Sigmoid colon (tissue), 4 donors: Measurements from ENCODE around the gene P3H3.

Experiments used
- POLR2AphosphoS5 ChIP-seq, 4 donors: sonication (generic); formaldehyde crosslinking; IDR thresholded peaks; one replicate each; pipeline ENCODE4 v1.6.1; 2017; ENCODE audit warnings: antibody characterized with exemption in 4 of 4
- TF ChIP-seq, protein P1 (sequence below), 4 experiments: fragments of 450-650 bp in 3 of 4; fragments of 200-600 bp in 1 of 4; IDR thresholded peaks; one replicate each; pipeline ENCODE4 v1.5.1; 2016 to 2019; ENCODE audit warnings: antibody characterized with exemption in 4 of 4, mild to moderate bottlenecking in 3 of 4, moderate library complexity in 2 of 4

DNA sequence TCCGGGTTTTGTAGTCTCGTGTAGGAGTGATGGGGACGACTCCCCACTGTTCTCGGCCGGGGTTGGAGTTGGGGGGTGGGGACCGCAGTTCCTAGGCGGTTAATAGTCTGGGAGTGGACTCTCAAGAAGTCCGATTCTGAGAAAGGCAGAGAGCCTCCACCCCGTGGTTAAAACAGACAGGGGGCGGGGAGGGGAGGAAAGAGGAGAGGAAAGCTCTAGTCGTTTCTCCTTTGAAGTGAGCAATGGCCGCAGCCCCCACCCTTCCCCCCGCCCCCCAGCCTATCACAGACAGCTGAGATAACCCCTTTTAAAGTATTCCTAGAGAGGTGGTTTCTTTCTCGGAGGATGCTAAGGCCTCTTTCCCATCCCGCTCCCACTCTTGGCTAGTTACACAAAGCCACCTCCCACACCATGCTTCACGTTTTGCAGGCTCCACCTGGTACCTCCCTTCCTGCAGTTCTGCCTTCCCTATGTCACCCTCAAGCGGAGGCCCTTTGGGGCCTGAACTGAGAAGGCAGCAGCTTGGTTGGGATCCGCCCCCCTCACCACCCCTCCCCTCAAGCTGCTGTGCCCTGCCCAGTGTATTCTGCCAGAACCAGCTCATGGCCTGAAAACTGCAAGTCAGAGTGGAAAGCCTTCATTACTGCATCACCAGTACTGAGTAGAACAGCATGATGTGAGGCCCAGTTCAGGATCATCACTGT, 24.6 kb downstream of the P3H3 start:
- peak in 1 of 4 donors; percentile 3 for TF ChIP-seq POLR2AphosphoS5 (IDR thresholded peaks at IDR 0.05)
- TF ChIP-seq, protein P1, sequence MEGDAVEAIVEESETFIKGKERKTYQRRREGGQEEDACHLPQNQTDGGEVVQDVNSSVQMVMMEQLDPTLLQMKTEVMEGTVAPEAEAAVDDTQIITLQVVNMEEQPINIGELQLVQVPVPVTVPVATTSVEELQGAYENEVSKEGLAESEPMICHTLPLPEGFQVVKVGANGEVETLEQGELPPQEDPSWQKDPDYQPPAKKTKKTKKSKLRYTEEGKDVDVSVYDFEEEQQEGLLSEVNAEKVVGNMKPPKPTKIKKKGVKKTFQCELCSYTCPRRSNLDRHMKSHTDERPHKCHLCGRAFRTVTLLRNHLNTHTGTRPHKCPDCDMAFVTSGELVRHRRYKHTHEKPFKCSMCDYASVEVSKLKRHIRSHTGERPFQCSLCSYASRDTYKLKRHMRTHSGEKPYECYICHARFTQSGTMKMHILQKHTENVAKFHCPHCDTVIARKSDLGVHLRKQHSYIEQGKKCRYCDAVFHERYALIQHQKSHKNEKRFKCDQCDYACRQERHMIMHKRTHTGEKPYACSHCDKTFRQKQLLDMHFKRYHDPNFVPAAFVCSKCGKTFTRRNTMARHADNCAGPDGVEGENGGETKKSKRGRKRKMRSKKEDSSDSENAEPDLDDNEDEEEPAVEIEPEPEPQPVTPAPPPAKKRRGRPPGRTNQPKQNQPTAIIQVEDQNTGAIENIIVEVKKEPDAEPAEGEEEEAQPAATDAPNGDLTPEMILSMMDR (IDR thresholded peaks at IDR 0.05): no peak
